GM10266 (cell line): Measurements from ENCODE around the gene WDR62.

ENCODE experiments used
- DNase-seq: peaks from one replicate; pipeline ENCODE4 v3.0.0; 2012; ENCODE audit errors: extremely low spot score
- CTCF ChIP-seq: IDR thresholded peaks from 2 replicates; pipeline ENCODE4 v1.5.1; 2012; ENCODE audit warnings: mild to moderate bottlenecking, low read depth; ENCODE audit not compliant: control insufficient read depth, insufficient read depth; ENCODE audit errors: missing control alignments

The WDR62 gene

GRCh38 chr19:36108684-36109083 lies 54.0 kb downstream of the WDR62 start:
- no peak for DNase-seq
- no peak for TF ChIP-seq CTCF

- TF ChIP-seq CTCF: no peak
- no peak for DNase-seq
These were observed 55.9 kb downstream of the WDR62 start, which contains the start of gene OVOL3 for GRCh38 chr19:36110487-36111199. TSS of gene OVOL3 (plus strand) at chr19:36111143. CDS start at chr19:36111203, 60 bp downstream.

- TF ChIP-seq CTCF: no peak
- DNase-seq: no peak
These were observed 56.5 kb downstream of the WDR62 start for GRCh38 chr19:36111200-36111539.

DNA sequence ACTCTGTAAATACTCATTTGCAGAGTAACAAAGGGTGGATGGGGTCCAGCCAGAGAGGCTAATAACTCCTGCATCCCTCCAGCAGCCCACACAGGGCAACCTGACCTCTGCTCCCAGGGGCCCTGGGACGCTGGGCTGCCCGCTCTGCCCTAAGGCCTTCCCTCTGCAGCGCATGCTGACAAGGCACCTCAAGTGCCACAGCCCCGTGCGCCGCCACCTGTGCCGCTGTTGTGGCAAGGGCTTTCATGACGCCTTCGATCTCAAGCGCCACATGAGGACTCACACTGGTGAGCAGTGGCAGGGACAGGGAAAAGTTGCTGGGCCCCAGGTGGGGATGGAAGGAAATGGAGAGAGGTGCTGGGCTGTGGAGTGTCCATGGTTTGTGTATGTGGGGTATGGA lies 58.0 kb downstream of the WDR62 start:
- TF ChIP-seq CTCF: no peak
- no peak for DNase-seq

DNA sequence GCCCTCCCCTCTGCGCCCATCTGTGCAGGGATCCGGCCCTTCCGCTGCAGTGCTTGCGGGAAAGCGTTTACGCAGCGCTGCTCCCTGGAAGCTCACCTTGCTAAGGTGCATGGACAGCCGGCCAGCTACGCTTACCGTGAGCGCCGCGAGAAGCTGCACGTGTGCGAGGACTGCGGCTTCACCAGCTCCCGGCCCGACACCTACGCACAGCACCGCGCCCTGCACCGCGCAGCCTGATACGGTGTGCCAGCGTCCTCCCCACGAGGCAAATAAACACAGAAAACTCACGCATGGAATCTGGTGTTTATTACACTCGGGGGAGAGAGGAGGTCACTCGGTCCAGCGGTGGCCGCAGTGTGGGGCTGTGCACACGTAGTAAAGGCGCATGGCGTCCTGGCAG lies 58.7 kb downstream of the WDR62 start:
- no peak for TF ChIP-seq CTCF
- no peak for DNase-seq

- no peak for TF ChIP-seq CTCF
- no peak for DNase-seq
These were observed 59.4 kb downstream of the WDR62 start for GRCh38 chr19:36113894-36114720.
